Panc1 (cell line): ENCODE measurements around the gene AIF1. TPM values are rescaled to one million over a fixed set of nuclear protein-coding genes. Genes with fewer than 3 reads are reported as not detected.

Experiments used
- ATAC-seq: fragments of 200-7000 bp; cut with Tn5 transposase; 2 replicates; pipeline ENCODE4 v1.9.1; 2020; ENCODE audit warnings: mild to moderate bottlenecking, moderate library complexity
- BruUV-seq: library from RNA; stranded (reverse); fragments of 400-500 nt; replicated peaks from 2 replicates; lab custom pipeline; 2021; lab: Mats Ljungman, UMichigan
- CTCF ChIA-PET: fragments of 300-600 bp; sonication (Branson Sonifier 250); formaldehyde crosslinking; loops from one replicate; lab custom pipeline; 2022; ENCODE audit warnings: antibody characterized with exemption; lab: Charles Lee
- POLR2A ChIA-PET: fragments of 300-600 bp; sonication (Branson Sonifier 250); formaldehyde crosslinking; loops from one replicate; lab custom pipeline; 2022; ENCODE audit warnings: antibody characterized with exemption; lab: Charles Lee
- DNase-seq: peaks from one replicate; pipeline ENCODE4 v3.0.0-alpha.2; 2010; ENCODE audit warnings: low read depth, low spot score
- H3K27ac ChIP-seq: 2 replicates; pipeline ENCODE4 v1.5.1; 2011; ENCODE audit warnings: mild to moderate bottlenecking, low read length, inconsistent platforms
- H3K27me3 ChIP-seq: fragments of 200-500 bp; sonication (Bioruptor generic); 2 replicates; pipeline ENCODE4 v1.6.0; 2014; ENCODE audit warnings: low read length, inconsistent platforms; ENCODE audit not compliant: control insufficient read depth, insufficient read depth
- H3K36me3 ChIP-seq: fragments of 200-500 bp; sonication (Bioruptor generic); 2 replicates; pipeline ENCODE4 v1.5.1; 2014; ENCODE audit warnings: inconsistent platforms, mild to moderate bottlenecking, low read length, moderate library complexity; ENCODE audit not compliant: control insufficient read depth, insufficient read depth
- H3K4me1 ChIP-seq: 2 replicates; pipeline ENCODE4 v1.5.1; 2011; ENCODE audit warnings: inconsistent platforms, mild to moderate bottlenecking, low read length, moderate library complexity; ENCODE audit not compliant: control insufficient read depth, insufficient read depth
- H3K4me3 ChIP-seq, 2 experiments: 2 replicates each; pipeline ENCODE4 v1.5.1; 2011 to 2012; ENCODE audit warnings: low read depth in 2 of 2, low read length in 2 of 2, mild to moderate bottlenecking in 2 of 2, inconsistent platforms in 1 of 2, moderate library complexity in 1 of 2
- H3K9me3 ChIP-seq: fragments of 200-500 bp; sonication (Bioruptor generic); 2 replicates; pipeline ENCODE4 v1.5.1; 2014; ENCODE audit warnings: low read depth, mild to moderate bottlenecking, inconsistent platforms, low read length, moderate library complexity; ENCODE audit not compliant: control insufficient read depth, insufficient read depth
- CTCF ChIP-seq: fragments of 450-650 bp; IDR thresholded peaks from 2 replicates; pipeline ENCODE4 v1.5.1; 2017; ENCODE audit warnings: mild to moderate bottlenecking
- POLR2AphosphoS5 ChIP-seq: IDR thresholded peaks from 2 replicates; pipeline ENCODE4 v1.6.1; 2012; ENCODE audit warnings: mild to moderate bottlenecking, low read depth, low read length, moderate library complexity
- REST ChIP-seq, 2 experiments: IDR thresholded peaks; 2 replicates each; pipeline ENCODE4 v1.6.1; 2011 to 2012; ENCODE audit warnings: low read depth in 2 of 2, control low read depth in 1 of 2, low read length in 1 of 2, mild to moderate bottlenecking in 1 of 2, moderate library complexity in 1 of 2; ENCODE audit not compliant: insufficient read depth in 1 of 2
- SIN3A ChIP-seq: IDR thresholded peaks from 2 replicates; pipeline ENCODE4 v1.6.1; 2012; ENCODE audit warnings: low read depth, mild to moderate bottlenecking, low read length, moderate library complexity, borderline replicate concordance; ENCODE audit not compliant: insufficient read depth
- TCF7L2 ChIP-seq: IDR thresholded peaks from 2 replicates; pipeline ENCODE4 v1.6.1; 2011; ENCODE audit warnings: mild to moderate bottlenecking, low read depth, low read length, inconsistent platforms
- in situ Hi-C: cut with HindIII; loops from 2 replicates; pipeline ENCODE4 v1.10.0; 2016; ENCODE audit warnings: low sequenced_read_pairs, low pct_unique_long_range_greater_than_20kb
- intact Hi-C: fragments of 100-400 bp; cut with micrococcal nuclease; formaldehyde crosslinking; loops from one replicate; pipeline ENCODE4 v1.10.0; 2022; ENCODE audit not compliant: unreplicated experiment
- microRNA-seq: library from miRNA; unstranded; fragments of <30 nt; microRNA quantifications from one replicate; pipeline ENCODE4 v1.1.0, GENCODE V29; 2020; ENCODE audit not compliant: unreplicated experiment
- total RNA-seq: library from RNA; stranded (reverse); gene quantifications from one replicate; pipeline ENCODE4 v1.2.1, GENCODE V29; 2021; ENCODE audit not compliant: unreplicated experiment

The AIF1 gene
- total RNA-seq, 1 experiment from 2014 or later = 0.44 TPM

GRCh38 chr6:31666337-31666965 lies 51.4 kb downstream of the AIF1 start:
- BruUV-seq = no TSS peak

More at GRCh38 chr6:31666337-31666965, 51.4 kb downstream of the AIF1 start:
- TF ChIP-seq CTCF (no peak), TCF7L2 (no peak), POLR2AphosphoS5 (no peak), SIN3A (no peak), REST (IDR thresholded peaks at IDR 0.05; ENCODE audit: insufficient read depth in 1 of 2, low read depth in 2 of 2, low read length in 1 of 2) (no peak)
- ChIA-PET CTCF (no interaction called here), POLR2A (no interaction called here)
- no peaks in the 10 kb centered on the region for H3K27me3 ChIP-seq
- DNase-seq = no peak
- in situ Hi-C loops (no loop called here), intact Hi-C loops (no loop called here)
- peak overlapping the region; percentile 96 for H3K27ac ChIP-seq
- peaks cover 14% of the 10 kb centered on the region for H3K4me1 ChIP-seq
- no peak for ATAC-seq
- H3K4me3 ChIP-seq = peak overlapping the region; percentile 76 to 94
- H3K9me3 ChIP-seq = no peaks in the 10 kb centered on the region
- H3K36me3 ChIP-seq = peaks cover 36% of the 10 kb centered on the region

Small RNAs within 50 kb of the gene (microRNA-seq; reads per million reads assigned to microRNA genes)
- gene MIR6832 = 1.3 reads per million

Other genes starting within 250 kb of the AIF1 start
- gene MICA, start 211.6 kb upstream of the AIF1 start, total RNA-seq = 33.9 TPM
- 72.1 TPM for gene MICB, start 117.1 kb upstream of the AIF1 start, total RNA-seq
- gene MCCD1, start 86.3 kb upstream of the AIF1 start, total RNA-seq = not detected
- 401 TPM for gene DDX39B, start 73.2 kb upstream of the AIF1 start, total RNA-seq
- 0.98 TPM for gene ATP6V1G2, start 68.6 kb upstream of the AIF1 start, total RNA-seq
- gene NFKBIL1, start 67.6 kb upstream of the AIF1 start, total RNA-seq = 27.9 TPM
- 0.72 TPM for gene LTA, start 42.9 kb upstream of the AIF1 start, total RNA-seq
- 0.64 TPM for gene TNF, start 39.7 kb upstream of the AIF1 start, total RNA-seq
- 3.7 TPM for gene LTB, start 32.8 kb upstream of the AIF1 start, total RNA-seq
- gene LST1, start 29.0 kb upstream of the AIF1 start, total RNA-seq = not detected
- gene NCR3, start 22.2 kb upstream of the AIF1 start, total RNA-seq = not detected
- gene PRRC2A, start 5.5 kb downstream of the AIF1 start, total RNA-seq = 318 TPM
- gene BAG6, start 37.4 kb downstream of the AIF1 start, total RNA-seq = 491 TPM
- 1.8 TPM for gene APOM, start 40.7 kb downstream of the AIF1 start, total RNA-seq
- gene C6orf47, start 45.5 kb downstream of the AIF1 start, total RNA-seq = 22.4 TPM
- gene GPANK1, start 49.8 kb downstream of the AIF1 start, total RNA-seq = 18.3 TPM
- gene CSNK2B, start 50.8 kb downstream of the AIF1 start, total RNA-seq = 219 TPM
- 21.2 TPM for gene LY6G5B, start 54.7 kb downstream of the AIF1 start, total RNA-seq
- gene LY6G5C, start 65.8 kb downstream of the AIF1 start, total RNA-seq = 0.62 TPM
- gene ABHD16A, start 88.1 kb downstream of the AIF1 start, total RNA-seq = 47.2 TPM
- gene LY6G6F, start 91.6 kb downstream of the AIF1 start, total RNA-seq = not detected
- gene LY6G6D, start 100.1 kb downstream of the AIF1 start, total RNA-seq = not detected
- 0.23 TPM for gene LY6G6C, start 106.5 kb downstream of the AIF1 start, total RNA-seq
- not detected for gene MPIG6B, start 108.1 kb downstream of the AIF1 start, total RNA-seq
- gene DDAH2, start 114.1 kb downstream of the AIF1 start, total RNA-seq = 104 TPM
- gene CLIC1, start 121.3 kb downstream of the AIF1 start, total RNA-seq = 583 TPM
- 38.1 TPM for gene MSH5, start 124.8 kb downstream of the AIF1 start, total RNA-seq
- 6.3 TPM for gene SAPCD1, start 147.4 kb downstream of the AIF1 start, total RNA-seq
- 4.3 TPM for gene VWA7, start 162.1 kb downstream of the AIF1 start, total RNA-seq
- 229 TPM for gene VARS1, start 180.5 kb downstream of the AIF1 start, total RNA-seq
- gene LSM2, start 191.7 kb downstream of the AIF1 start, total RNA-seq = 89.7 TPM
- 2.8 TPM for gene HSPA1L, start 200.0 kb downstream of the AIF1 start, total RNA-seq
- 169 TPM for gene HSPA1A, start 200.3 kb downstream of the AIF1 start, total RNA-seq
- 147 TPM for gene HSPA1B, start 212.5 kb downstream of the AIF1 start, total RNA-seq
- 111 TPM for gene NEU1, start 247.6 kb downstream of the AIF1 start, total RNA-seq